ENCODE data around the gene RLN3. TPM values are rescaled to one million over a fixed set of nuclear protein-coding genes. Genes with fewer than 3 reads are reported as not detected.

Gene RLN3
- total and polyA plus RNA-seq, 9 of the 15 experiments (the other 6 are each of a cell fraction or from before 2014, with no cell fraction given), result 0.31 to 1.2 (median 0.71) TPM; not detected in 6

- peak; percentile 13 for TF ChIP-seq NFYB (IDR thresholded peaks at IDR 0.05; ENCODE audit: extremely low read depth, insufficient read length)
- peak; percentile 78 for TF ChIP-seq NBN (IDR thresholded peaks at IDR 0.05; ENCODE audit: low read depth)
- no peak for TF ChIP-seq ATF6 (CRISPR knock-in tag; IDR thresholded peaks at IDR 0.05)
- TF ChIP-seq MAFF (IDR thresholded peaks at IDR 0.05; ENCODE audit: low read length), result no peak
- TF ChIP-seq E4F1 (CRISPR knock-in tag; IDR thresholded peaks at IDR 0.05; ENCODE audit: borderline replicate concordance), result no peak
- TF ChIP-seq TSC22D4 (tag; IDR thresholded peaks at IDR 0.05), result no peak
- TF ChIP-seq ZBTB9 (CRISPR knock-in tag; IDR thresholded peaks at IDR 0.05), result no peak
- peak; percentile 60 for TF ChIP-seq E2F8 (IDR thresholded peaks at IDR 0.05; ENCODE audit: low read depth, partially characterized antibody)
- no peak for TF ChIP-seq MXI1 (IDR thresholded peaks at IDR 0.05; ENCODE audit: low read depth, low read length)
- peak; percentile 88 for TF ChIP-seq RBM25 (IDR thresholded peaks at IDR 0.05; ENCODE audit: low read depth, low read length, severe bottlenecking)
Measured at GRCh38 chr19:14005349-14006084, 22.4 kb upstream of the RLN3 start (continued).

Data from K562 (cell line).